ENCODE results near the gene SLC22A16.
"Not testable (repeated sequence)": the region's sequence is repeated elsewhere in the genome, so short reads cannot be mapped to it uniquely, and the experiment has no call there.

SLC22A16 gene

GRCh38 chr6:110476046-110476849, at the start of gene SLC22A16:
Gene SLC22A16 (minus strand): TSS chr6:110476613. CDS start chr6:110476574, 39 bp downstream.
- no peak for DNase-seq (ENCODE audit: low read depth in 2 of 2)

GRCh38 chr6:110525001-110525400, 48.6 kb upstream of the SLC22A16 start:
- DNase-seq (ENCODE audit: low read depth in 2 of 2) = no peak

- no peak for DNase-seq (ENCODE audit: low read depth in 2 of 2)
Observed at GRCh38 chr6:110524305-110524704, 47.9 kb upstream of the SLC22A16 start.

GRCh38 chr6:110523451-110524021, 47.1 kb upstream of the SLC22A16 start:
- no peak for DNase-seq (ENCODE audit: low read depth in 2 of 2)

- no peak for DNase-seq (ENCODE audit: low read depth in 2 of 2)
Observed at GRCh38 chr6:110522427-110522826, 46.0 kb upstream of the SLC22A16 start.

GRCh38 chr6:110520992-110521543, 44.7 kb upstream of the SLC22A16 start:
- DNase-seq (ENCODE audit: low read depth in 2 of 2) = no peak

- DNase-seq (ENCODE audit: low read depth in 2 of 2) = no peak
Observed at GRCh38 chr6:110520209-110520965, 44.0 kb upstream of the SLC22A16 start.

GRCh38 chr6:110517601-110518281, 41.3 kb upstream of the SLC22A16 start:
- DNase-seq (ENCODE audit: low read depth in 2 of 2) = no peak

GRCh38 chr6:110517034-110517433, 40.6 kb upstream of the SLC22A16 start:
- no peak for DNase-seq (ENCODE audit: low read depth in 2 of 2)

- DNase-seq (ENCODE audit: low read depth in 2 of 2) = no peak
Observed at GRCh38 chr6:110514818-110515217, 38.4 kb upstream of the SLC22A16 start.

- no peak for DNase-seq (ENCODE audit: low read depth in 2 of 2)
Observed at GRCh38 chr6:110512991-110513390, 36.6 kb upstream of the SLC22A16 start.

GRCh38 chr6:110512549-110512948, 36.1 kb upstream of the SLC22A16 start:
- not testable (repeated sequence) for DNase-seq (ENCODE audit: low read depth in 2 of 2)

- DNase-seq (ENCODE audit: low read depth in 2 of 2) = no peak
Observed at GRCh38 chr6:110511401-110511800, 35.0 kb upstream of the SLC22A16 start.

GRCh38 chr6:110509617-110510241, 33.3 kb upstream of the SLC22A16 start:
- peak; percentile 41 to 46 for DNase-seq (ENCODE audit: low read depth in 2 of 2)

GRCh38 chr6:110504891-110505290, 28.5 kb upstream of the SLC22A16 start:
- DNase-seq (ENCODE audit: low read depth in 2 of 2) = not testable (repeated sequence)

GRCh38 chr6:110495949-110496348, 19.5 kb upstream of the SLC22A16 start:
- no peak for DNase-seq (ENCODE audit: low read depth in 2 of 2)

- no peak for DNase-seq (ENCODE audit: low read depth in 2 of 2)
Observed at GRCh38 chr6:110493253-110493800, 16.9 kb upstream of the SLC22A16 start.

- DNase-seq (ENCODE audit: low read depth in 2 of 2) = no peak
Observed at GRCh38 chr6:110492584-110492983, 16.2 kb upstream of the SLC22A16 start.

GRCh38 chr6:110491644-110492317, 15.4 kb upstream of the SLC22A16 start:
- DNase-seq (ENCODE audit: low read depth in 2 of 2) = peak in 1 of 2 experiments; percentile 13

GRCh38 chr6:110491299-110491643, 14.9 kb upstream of the SLC22A16 start:
- no peak for DNase-seq (ENCODE audit: low read depth in 2 of 2)

Data from fibroblast of skin of left quadriceps (primary cell).